GM18909 (cell line): ENCODE data around the gene OR52J3.

Experiments
- ATAC-seq: cut with Tn5 transposase; IDR thresholded peaks from one replicate; pipeline ENCODE4 v1.9.1; 2021; ENCODE audit warnings: mild to moderate bottlenecking; ENCODE audit not compliant: unreplicated experiment, poor library complexity

OR52J3 gene

DNA sequence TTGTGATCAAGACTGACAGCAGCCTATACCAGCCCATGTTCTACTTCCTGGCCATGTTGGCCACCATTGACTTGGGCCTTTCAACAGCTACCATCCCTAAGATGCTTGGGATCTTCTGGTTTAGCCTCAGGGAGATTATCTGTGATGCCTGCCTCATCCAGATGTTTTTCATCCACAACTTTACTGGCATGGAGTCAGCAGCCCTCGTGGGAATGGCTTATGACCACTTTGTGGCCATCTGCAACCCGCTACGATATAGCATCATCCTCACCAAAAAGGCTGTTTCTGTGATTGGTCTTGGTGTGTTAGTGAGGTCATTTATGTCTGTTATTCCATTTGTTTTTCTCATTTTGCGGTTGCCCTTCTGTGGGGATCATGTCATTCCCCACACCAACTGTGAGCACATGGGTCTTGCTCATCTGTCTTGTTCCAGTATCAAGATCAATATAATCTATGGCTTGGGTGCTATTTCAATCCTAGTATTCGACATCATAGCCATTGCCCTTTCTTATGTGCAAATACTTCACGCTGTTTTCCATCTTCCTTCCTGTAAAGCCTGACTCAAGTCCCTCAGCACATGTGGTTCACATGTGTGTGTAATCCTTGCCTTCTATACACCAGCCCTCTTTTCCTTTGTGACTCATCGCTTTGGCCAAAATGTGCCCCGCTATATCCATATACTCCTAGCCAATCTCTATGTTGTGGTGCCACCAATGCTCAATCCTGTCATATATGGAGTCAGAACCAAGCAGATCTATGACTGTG, 46.7 kb downstream of the OR52J3 start:
- ATAC-seq, result no peak

DNA sequence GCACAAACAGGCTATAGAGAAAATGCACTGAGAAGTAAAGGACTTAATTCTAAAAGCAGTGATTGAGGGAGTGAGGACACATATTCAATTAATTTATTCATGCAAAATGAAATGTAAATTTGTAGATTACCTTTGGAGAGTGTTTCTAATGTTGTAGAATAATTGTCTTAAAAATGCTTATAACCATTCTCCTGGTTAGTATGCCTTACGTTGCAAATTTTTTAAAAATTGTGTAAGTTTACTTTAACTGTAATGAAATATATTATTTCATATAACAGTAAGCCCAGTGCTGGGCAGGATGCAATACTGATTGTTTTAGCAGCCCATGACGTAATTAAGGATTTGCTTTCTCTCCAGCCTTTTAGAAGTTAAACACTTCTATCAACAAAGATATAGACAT, 49.7 kb downstream of the OR52J3 start:
- no peak for ATAC-seq
